Stimulated activated CD8-positive, alpha-beta memory T cell treated with anti-CD3 and anti-CD28 coated beads, Interleukin-15, amount 100 ng/mL, for 1 hour (primary cell): ENCODE measurements around the gene CSNK1D.

Experiments
- DNase-seq: peaks from one replicate; pipeline ENCODE4 v3.0.0-alpha.2; 2020; ENCODE audit warnings: low read depth

Gene CSNK1D

DNA sequence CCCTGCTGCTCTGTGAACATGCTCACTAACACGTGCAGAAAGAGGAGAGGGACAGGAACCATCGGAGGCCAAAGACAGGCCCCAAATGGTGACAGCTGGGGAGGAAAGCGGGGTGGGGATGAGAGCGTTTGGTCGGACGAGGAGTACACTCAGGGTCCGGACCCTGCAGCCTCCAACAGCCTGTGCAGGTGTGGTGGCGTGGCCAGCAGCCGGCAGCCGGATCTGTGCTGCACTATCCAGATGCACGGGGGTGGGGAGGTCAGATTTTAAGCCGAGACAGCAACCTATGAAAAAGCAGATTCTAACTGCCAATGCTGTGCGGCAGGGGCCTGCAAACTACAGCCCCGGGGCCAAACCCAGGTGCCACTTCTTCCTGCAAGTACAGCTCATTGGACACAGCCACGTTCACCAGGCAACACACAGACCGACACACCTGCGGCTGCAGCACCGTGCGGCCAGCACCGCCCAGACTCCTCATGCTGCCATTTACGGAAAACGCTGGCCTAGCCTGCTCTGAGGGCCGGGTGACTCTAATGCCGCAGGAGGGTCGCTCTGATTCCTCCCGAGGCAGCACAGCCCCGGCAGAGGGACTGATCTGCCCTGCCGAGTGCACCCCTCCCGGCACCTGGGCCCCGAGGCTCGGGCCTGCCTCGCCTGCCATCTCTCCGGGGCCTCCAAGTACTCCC is 23.5 kb downstream of the CSNK1D start:
- DNase-seq = no peak

DNA sequence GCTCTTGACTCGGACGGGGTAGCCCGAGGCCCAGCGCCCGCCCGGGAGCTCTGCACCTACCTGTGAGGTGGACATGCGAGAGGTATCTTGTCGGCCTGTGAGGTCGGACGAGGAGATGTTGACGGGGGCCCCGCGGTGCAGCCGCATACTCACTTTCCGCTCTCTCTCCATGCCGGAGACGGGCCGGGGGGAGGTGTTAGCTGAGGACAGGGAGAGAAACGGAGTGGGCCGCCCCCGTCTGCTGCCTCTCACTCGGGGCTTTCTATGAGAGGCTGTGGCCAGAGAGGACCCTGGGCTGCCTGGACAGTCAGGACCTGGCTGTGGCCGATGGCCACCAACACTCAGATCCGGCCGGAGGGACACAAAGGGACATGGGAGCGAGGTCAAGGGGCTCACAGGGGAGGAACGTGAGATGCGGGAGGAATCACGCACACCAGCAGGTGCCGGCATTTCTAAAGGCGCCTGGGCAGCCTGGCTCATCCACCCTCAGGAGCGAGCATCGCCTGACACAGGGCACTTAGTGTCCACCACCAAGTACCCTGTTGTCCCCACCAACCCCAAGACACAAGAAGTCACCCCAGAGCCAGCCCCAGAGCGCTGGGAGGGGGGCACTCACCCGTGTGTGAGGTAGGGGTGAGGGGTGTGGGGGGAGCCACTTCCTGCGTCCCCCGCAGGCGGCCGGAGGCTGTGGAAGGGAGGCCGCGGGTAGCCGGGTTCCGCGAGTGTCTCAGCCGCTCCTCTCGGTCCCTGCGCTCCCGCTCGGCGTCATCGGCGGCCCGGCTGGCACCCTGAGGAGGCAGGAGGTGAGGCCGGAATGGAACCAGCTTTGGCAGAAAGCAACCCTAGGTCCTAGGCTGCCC is 24.5 kb downstream of the CSNK1D start:
- DNase-seq = no peak

DNA sequence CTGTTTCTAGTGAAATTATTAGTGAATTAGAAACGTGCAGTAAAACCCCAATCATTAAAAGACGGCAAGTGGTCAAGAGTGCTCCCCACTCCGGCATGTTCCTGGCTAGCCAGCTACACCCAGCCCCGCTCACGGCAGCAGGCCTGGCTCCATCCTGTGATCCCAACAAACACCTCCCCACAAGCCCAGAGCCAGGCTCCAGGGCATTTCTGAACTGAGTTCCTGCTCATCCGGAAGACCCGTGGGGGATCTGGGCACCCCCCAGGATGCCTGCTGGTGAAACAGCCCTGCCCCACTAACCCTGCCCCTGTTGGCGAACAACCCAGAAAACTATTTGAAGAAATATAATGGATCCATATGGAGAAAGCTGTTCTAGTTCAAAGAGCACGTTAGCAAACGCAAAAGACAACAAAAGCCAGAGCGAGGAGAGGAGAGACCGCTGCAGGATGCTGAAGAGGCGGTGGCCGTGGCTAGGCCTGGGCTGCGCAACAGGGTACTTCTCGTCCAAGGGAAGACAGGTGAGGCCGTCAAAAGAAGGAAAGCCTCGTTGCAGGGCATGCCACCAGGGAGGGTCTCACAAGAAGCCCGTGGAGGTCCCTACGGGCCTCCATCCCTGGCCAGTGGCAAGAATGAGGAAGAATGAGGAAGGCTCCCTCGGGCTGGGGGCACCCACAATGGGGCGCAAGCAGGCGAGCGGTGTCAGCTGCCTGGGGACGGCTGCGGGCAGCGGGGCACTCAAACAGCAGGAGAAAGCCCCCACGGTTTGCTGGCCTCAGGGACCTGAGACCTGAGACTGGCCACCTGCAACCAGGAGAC is 25.4 kb downstream of the CSNK1D start:
- DNase-seq = no peak

DNA sequence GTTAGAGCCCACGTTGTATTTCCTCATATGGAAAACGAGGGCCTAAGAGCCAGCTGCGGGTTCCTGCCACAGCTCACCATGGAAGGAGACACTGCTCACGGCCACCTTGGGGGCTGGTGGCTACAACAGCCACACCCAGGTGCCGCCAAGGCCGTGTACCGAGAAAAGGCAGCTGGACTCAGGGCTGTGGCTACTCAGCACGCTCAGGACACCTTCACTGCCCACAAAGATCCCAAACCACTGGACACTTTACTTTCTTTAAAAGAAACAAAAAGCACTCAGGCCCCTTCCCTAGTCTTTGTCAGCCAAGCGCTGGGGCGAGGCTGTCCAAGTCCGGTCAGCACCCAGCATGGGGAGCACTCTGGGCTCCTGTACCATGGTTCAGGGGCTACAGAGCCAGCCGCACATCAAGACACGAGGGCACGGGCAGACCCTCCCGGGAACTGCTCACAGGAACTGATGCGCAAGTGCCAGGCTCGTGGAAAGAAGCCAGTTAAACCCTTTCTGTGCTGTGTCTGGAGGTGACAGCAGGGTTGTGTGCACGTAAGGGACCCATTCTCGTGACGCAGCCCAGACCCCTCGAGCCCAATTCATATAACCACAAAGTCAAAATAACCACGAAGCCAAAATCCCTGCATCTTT is 26.2 kb downstream of the CSNK1D start:
- DNase-seq = no peak

DNA sequence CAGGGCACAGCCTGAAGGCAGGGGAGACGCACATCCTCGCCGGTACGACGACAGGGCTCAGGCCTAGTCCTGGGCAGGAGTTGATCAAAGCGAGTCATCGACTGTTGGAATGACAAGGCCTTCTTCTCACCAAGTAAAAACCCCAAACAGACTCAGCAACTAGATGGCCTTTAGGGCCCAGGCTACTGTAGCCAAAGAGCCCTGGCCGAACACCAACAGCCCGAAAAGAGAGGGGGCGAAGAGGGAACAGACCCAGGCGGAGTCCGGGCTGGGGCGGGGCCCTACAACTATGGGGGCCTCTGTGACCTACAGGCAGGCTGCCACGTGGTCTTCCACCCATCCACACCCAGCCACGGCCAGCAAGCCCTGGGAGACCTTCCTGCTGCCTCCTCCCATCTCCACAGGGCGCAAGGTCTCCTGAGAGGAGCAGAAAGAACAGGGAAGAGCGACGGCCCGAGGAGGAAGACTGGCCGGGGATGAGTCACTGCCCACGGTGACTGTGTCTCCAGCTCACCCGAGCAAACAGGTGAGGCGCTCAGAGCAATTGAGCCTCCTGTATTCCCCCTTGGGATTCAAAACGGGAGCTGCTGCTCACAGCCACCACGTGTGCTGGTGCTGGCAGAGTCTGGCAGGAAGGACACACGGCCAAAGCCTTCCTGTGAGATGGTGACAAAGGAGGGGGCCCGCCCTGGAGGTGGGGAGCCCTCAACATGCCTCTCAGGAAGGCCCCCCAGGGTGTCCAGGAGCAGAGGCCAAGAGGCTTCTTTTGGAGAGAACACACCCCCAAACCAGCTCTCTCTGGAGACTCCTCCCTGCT is 26.9 kb downstream of the CSNK1D start:
- DNase-seq = no peak

DNA sequence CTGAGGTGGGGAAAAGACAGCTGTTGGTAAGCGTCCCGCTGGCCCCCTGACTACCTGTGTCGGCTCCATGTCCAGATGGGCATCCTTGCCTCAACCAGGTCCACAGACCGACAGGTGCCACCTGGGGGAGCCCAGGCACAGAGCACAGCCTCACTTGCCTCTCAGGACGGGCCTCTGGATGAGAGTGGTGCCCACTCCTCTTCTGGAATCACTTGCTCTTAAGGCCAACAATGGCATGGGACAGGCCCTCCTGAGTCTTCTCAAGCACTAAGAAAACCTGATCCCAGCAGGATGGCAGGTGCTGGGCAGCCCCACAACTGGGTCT is 27.5 kb downstream of the CSNK1D start:
- DNase-seq = no peak

DNA sequence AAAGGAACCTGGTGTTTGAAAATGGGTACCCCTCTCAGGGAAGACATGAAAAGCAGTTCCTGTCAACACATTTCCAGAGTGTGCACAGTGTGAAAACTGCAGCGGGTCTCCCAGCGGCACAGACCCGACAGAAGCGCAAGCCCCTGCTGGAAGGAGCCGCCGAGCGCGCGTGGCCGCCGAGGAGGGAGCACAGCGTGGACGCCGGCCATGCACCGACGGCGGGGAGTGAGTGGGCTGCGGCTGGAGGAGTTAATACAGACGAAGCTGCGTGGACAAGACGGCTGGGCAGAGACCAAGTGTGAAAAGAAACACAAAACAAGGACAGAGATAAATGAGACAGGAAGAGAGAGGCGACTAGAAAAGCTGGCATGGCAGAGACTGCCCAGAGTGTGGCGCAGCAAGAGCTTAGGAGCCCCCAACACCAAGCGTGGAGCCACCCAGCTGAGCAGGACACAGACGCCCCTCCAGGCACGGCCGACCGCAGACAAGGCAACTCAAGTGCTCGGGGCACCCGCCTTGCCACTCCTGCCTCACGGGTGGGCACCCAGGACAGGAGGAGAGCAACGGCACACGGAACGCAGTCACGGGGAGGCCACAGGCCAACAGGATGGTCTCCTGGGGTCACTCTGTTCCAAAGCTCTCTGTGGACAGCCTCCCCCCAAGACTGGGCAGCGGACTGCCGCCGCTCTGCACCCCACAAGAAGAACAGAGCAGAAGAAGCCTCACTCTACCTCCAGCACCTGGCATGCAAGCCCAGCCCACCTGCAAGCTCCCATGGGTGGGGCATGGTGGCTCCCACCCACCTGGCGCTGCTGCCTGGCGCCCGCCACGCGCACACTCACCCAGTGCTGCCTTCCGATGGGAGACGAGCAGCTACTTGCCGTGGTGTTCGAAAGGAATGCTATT is 28.1 kb downstream of the CSNK1D start:
- DNase-seq = no peak

DNA sequence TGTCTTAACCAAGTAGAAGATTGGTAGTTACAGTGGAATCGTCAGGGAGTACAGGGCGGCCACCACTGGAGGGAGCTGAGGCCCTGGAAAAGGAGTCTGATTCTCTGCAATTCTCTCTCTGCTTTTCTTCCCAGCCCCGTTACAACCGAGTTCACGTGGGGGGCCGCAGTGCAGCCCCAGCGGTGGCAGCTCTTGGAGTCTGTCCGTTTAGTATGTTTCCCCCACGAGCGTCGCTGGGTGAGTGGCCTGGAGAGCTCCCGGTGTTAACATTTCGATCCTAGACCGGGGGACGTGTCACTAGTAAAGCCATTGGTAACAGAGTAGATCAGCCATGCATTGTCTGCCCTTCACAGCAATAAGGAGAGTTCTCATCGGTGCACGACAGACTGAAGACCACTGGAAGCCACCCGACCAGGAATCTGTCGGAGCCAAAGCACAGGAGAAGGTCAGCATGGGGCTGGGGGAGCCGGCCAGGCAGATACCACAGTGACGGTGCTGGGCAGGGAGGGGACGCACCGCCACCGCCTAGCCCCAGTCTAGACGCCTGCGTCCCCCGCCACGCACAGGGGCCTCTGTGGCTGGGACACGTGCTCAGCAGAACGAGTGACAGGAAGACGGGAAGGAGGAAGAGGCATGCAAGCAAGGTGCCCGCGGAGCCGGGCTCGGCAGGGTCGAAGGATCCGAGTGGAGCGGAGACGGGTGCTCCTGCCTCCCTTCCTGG is 28.9 kb downstream of the CSNK1D start:
- no peak for DNase-seq

DNA sequence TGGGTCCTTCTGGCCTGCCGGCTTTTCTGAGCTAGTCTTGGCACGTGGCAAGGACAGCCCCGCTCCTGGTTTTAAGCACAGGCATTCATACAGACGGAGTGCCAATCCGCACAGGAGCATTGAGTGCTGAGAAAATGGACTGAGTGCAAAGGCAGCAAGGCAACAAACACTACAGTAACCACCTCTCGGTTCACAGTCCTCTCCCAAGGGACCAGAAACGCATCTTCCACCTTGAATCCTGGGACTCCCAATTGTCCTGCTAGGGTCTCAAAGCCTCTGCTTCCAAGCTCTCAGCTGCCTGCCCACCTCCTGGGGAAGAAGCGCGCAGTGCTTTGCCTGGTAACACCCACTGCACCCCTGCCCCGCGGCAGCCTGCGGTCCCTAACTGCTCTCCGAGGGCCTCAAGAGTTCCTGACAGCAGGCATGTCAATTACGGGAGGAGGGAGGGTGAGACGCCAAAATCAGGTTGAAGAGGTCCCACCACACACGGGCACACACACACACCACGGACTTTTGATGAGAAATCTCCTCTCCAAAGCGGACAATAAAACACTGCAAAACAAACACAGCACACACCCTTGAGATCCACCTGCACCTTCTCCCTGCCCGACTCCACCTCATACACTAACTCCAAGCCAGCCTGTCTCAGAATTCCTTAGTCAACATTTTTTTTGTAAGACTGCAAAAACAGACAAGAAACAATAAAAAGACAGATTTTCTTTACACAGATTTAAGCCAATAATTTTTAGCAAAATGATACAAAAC is 29.7 kb downstream of the CSNK1D start:
- no peak for DNase-seq

DNA sequence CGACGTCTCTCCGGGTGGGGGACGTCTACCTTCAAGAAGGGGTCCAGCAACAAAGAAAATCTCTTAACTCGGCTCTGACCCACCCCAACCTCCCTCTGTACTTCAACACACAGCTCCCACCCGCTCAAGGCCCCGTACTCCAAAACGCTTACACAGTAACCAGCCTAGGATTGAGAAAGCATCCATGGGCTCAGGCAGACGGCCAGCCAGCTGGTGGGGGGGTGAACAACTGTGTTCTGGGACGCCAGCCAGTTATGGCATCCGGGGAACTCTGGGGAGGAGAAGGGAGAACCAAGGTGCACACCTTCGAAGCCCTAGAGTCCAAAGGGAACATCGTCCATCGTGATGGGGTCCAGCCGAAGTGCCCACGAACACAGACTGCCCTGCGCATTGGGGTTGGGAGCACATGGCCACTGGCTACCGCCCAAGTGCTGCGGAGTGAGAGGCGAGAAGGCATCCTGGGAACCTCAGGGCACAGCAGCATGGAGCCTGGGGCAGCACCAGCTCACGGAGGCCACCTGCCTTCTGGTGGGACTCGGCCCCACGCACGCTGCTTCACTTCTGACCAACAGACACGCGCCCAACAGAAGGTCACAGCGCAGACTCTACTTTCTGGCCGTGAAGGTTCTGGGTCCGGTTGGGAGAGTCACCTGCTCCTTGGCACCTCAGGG is 30.4 kb downstream of the CSNK1D start:
- DNase-seq = no peak

DNA sequence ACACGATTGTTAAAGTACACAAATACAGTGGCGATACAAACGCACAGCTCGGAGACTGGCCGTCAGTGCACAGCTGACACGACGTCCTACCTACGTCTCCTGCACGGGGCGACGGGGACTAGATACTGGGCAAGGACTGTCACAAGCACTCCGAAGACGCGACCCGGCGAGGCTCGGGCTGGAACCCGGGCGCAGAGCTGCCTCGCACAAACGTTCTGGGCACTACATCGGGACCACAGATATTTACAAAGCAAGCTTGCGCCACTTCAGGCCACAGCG is 30.9 kb downstream of the CSNK1D start:
- no peak for DNase-seq

DNA sequence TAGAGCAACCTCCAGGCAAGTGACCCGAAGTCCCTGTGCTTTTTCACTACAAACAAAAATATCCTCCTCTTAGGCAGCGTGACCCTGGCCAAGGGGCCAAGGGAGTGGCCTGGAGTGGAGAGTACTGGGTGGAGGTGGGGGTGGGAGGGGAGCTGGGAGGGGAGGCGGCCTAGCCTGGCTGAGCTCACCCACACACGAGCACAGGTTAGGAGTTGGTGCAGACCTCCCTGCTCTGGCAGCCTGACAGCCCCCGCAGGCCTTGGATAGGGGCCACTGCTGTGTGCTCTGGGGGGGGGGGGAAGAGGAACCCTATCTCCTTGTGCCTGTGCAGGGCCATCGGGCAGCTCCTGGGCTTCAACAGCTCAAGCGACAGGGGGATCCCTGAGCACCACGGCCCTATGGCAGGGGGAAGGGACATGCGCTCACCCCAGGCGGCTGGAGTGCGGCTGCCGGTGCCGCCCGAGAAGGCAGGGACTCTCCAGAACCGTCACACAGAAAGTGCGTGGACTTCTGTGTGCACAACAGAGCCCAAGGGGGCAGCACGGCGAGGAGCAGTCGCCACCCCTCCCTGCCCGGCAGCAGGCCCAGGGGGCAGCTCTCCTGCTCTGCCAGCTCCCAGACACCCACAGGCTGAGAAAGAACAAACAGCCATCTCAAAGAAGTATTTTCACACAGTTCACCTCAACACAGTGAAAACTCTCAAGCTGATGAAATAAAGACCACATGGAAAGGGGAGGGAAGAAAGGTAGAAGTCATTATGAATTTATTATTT is 31.4 kb downstream of the CSNK1D start:
- DNase-seq = no peak

DNA sequence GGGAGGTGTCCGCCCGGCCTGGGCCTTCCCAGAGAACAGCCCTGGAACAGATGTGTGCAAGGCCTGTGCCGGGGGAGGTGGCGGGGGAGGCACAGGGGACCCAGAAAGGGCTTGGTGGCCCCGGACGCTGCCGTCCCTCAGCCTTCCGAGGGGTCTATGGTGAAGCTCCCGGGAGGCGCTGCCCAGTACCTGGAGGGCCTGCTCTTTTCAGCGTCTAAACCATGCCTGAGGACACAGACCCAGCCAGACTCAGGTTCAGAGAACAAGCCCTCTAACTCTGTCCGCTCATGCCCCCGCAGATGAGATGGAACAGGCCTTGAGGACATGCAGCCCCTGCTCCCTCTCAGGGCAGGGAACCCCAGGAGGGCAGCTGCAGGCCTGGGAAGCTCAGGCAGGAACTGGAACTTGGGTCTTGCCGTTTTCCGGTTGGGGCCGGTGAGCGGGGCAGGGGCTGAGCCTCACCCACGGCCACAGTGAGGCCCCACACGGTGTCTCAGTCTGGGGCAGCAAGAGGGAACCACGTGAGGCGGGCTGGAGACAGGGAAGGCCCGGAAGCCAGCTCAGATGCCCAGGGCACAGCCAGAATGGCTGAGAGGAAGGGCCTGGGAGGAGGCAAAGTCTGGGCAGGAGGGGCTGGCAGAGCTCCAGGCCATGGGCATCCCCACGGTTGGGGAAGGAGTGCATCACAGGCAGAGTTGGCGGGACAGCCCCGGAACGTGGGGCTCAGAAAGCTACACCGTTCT is 32.1 kb downstream of the CSNK1D start:
- no peak for DNase-seq

DNA sequence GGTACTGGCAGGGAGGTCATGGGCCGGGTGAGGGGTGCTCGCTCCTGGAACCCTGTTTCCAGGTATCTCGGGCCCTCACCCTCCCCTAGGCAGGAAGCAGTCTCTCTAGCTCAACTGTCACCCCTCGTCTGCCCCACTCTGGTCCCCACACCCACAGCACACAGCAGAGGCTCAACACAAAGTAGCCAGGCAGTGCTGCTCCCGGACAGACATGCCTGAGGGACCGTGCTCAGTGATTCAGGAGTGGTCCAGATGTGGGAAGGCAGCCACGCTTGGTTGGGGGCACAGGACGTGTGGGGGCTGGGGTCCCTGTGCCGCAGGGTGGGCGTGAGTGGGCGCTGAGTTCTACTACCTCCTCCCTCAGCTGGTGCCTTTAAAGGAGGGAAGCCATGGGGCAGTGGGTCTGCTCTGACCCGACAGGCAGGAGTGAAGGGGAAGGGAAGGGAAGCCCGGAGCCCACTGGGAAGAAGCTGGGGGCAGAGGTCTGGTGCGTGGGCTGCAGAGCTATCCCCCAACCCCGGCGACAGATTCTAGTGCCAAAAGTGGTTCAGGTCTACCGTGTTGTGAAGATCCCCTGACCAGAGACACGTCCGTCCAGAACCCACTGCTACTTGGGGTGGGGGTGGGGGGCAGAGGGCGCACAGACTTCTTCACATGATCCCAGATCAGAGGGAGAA is 32.9 kb downstream of the CSNK1D start:
- DNase-seq = no peak

DNA sequence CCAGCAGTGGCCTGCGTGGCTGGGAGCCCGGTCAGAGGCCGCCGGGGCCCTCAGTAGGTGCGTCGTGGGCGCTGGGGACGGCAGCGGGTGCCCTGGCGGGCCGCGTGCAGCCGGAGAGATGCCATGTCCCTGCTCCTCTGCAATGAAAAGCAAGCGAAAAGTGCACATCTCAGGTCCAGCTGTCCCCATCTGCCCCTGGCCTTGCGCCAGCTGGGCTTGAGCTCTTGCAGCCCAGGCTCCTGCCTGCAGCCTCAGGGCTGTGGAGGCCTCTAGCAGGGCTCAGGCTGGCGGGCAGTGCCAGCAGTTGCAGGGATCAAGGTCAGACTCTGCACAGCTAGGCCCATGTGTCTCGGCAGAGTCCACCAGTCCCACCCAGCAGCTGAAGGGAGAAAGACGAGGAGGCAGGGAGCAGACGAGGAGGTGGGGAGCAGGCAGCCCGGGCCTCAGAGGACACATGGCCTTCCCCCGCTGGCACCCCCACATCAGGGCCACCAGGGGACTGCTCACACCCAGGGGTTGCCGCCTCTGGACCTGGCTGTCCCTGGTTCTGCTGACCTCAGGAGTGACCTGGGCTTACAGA is 33.5 kb downstream of the CSNK1D start:
- no peak for DNase-seq

DNA sequence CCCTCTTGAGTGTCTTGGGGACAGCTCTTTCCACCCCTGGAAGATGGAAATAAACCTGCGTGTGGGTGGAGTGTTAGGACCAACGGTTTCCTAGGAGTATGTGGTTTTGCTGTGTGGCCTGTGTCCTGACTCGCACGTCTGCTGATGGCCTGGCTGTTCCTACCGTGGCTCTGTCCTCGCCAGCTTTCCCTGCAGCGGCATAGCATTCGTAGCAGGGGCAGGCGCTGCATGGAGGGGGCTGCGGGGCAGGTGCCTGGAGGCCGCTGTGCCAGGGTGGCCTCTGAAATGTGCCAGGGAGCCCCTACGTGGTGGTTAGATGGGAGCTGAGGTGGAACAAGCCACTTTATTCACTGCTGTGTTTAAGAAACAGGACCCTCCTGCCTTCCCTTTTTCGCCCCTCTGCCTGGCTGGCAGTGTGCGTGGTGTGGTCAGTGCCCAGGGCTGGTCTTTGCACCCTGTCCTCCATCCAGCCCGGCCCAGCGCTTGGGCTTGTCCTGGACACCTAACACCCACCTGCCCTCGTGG is 34.0 kb downstream of the CSNK1D start:
- no peak for DNase-seq
